Astrocyte (in vitro differentiated cells and primary cell): ENCODE data around the gene MFSD11.

Experiments used
- CTCF ChIP-seq: IDR thresholded peaks from 2 replicates; pipeline ENCODE4 v1.5.1; 2011; ENCODE audit warnings: low read depth, mild to moderate bottlenecking, inconsistent platforms, low read length, moderate library complexity; ENCODE audit not compliant: insufficient read depth
- EZH2 ChIP-seq: IDR thresholded peaks from 2 replicates; pipeline ENCODE4 v1.6.1; 2012; ENCODE audit warnings: mild to moderate bottlenecking, low read length, inconsistent platforms; ENCODE audit not compliant: insufficient read depth

GRCh38 chr17:76781056-76781982 lies 43.4 kb downstream of the MFSD11 start:
- TF ChIP-seq CTCF (no peak), EZH2 (no peak)
